HG02798 (cell line): ENCODE results near the gene BTD.

ENCODE experiments used
- ATAC-seq: cut with Tn5 transposase; IDR thresholded peaks from one replicate; pipeline ENCODE4 v1.9.1; 2021; ENCODE audit warnings: mild to moderate bottlenecking; ENCODE audit not compliant: unreplicated experiment, poor library complexity

The BTD gene

GRCh38 chr3:15659254-15659975 is 57.9 kb downstream of the BTD start:
- no peak for ATAC-seq

- no peak for ATAC-seq
These were observed 58.8 kb downstream of the BTD start for GRCh38 chr3:15660055-15660935.

GRCh38 chr3:15664144-15664543 is 62.6 kb downstream of the BTD start:
- ATAC-seq, result no peak

GRCh38 chr3:15665510-15666150 is 64.1 kb downstream of the BTD start:
- no peak for ATAC-seq

- ATAC-seq, result no peak
These were observed 64.7 kb downstream of the BTD start for GRCh38 chr3:15666277-15666676.

- ATAC-seq, result no peak
These were observed 65.9 kb downstream of the BTD start for GRCh38 chr3:15667484-15667883.

GRCh38 chr3:15673536-15673935 is 72.0 kb downstream of the BTD start:
- no peak for ATAC-seq

- ATAC-seq, result no peak
These were observed 74.7 kb downstream of the BTD start for GRCh38 chr3:15676259-15676658.

GRCh38 chr3:15679306-15679705 is 77.8 kb downstream of the BTD start:
- no peak for ATAC-seq

- no peak for ATAC-seq
These were observed 80.1 kb downstream of the BTD start for GRCh38 chr3:15681668-15682067.

GRCh38 chr3:15682561-15683185 is 81.1 kb downstream of the BTD start:
- no peak for ATAC-seq

- ATAC-seq, result no peak
These were observed 81.7 kb downstream of the BTD start for GRCh38 chr3:15683253-15683652.

- no peak for ATAC-seq
These were observed 84.4 kb downstream of the BTD start for GRCh38 chr3:15685927-15686326.

- no peak for ATAC-seq
These were observed 88.7 kb downstream of the BTD start for GRCh38 chr3:15690230-15690629.

GRCh38 chr3:15690748-15691147 is 89.2 kb downstream of the BTD start:
- ATAC-seq, result no peak

- ATAC-seq, result no peak
These were observed 91.8 kb downstream of the BTD start for GRCh38 chr3:15693355-15693754.

GRCh38 chr3:15694628-15695027 is 93.1 kb downstream of the BTD start:
- no peak for ATAC-seq
